Muscle of arm (tissue), 12 donors: Measurements from ENCODE around the gene PARD3. TPM values are rescaled to one million over a fixed set of nuclear protein-coding genes. Genes with fewer than 3 reads are reported as not detected.
"Not testable (repeated sequence)": the region's sequence is repeated elsewhere in the genome, so short reads cannot be mapped to it uniquely, and the experiment has no call there.

Source experiments
- DNase-seq: peaks from one replicate; pipeline ENCODE4 v3.0.0-alpha.2; 2013
- polyA plus RNA-seq, 12 donors: library from polyadenylated mRNA; unstranded; fragments of 120-200 nt; gene quantifications; one replicate each; pipeline ENCODE4 v1.2.1, GENCODE V29; 2013; ENCODE audit not compliant: insufficient read length in 12 of 12

PARD3 gene
- polyA plus RNA-seq, 12 donors, result 40.7 to 93.0 (median 44.5) TPM; not detected in 1

DNA sequence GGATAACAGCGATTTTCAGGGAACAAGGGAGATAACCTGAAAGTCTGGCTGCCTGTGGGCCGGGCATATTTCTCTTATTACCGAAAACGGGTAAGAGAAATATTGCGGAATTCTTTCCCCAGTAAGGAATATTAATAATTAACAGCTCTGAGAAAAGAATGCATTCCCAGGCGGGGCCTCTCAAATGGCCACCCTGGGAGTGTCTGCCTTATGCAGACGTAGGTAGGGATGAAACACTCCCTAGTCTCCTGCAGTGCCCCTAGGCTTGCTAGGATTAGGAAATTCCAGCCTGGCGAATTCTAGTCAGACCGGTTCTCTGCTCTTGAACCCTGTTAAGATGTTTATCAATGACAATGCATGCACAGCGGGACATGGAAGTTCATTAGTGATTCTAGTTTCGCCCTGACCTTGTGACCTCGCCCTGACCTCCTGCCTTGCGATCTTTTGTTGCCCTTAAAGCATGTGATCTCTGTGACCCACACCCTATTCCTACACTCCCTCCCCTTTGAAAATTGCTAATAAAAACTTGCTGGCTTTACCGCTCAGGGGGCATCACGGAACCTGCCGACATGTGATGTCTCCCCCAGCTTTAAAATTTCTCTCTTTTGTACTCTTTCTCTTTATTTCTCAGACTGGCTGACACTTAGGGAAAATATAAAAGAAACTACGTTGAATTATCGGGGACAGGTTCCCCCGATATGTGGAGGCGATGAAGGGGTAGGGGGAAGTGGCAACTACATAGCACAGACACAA, 387.8 kb downstream of the PARD3 start:
- not testable (repeated sequence) for DNase-seq

DNA sequence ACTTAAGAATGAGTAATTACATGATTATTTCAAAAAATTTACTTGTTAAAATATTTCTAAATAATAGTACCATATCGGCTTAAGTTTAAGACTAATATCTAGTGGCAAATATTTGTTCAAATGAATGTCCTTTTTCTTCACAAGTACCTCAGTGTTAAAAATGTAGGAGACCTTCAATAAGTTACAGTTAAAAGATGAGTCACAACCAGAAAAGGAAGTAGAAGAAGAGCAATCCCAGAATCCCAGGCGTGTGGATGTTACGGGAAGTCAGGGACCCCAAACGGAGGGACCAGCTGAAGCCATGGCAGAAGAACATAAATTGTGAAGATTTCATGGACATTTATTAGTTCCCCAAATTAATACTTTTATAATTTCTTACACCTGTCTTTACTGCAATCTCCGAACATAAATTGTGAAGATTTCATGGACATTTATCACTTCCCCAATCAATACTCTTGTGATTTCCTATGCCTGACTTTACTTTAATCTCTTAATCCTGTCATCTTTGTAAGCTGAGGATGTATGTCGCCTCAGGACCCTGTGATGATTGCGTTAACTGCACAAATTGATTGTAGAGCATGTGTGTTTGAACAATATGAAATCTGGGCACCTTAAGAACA, 388.4 kb downstream of the PARD3 start:
- DNase-seq, result not testable (repeated sequence)

GRCh38 chr10:34426041-34426440, 389.1 kb downstream of the PARD3 start:
- DNase-seq, result no peak

DNA sequence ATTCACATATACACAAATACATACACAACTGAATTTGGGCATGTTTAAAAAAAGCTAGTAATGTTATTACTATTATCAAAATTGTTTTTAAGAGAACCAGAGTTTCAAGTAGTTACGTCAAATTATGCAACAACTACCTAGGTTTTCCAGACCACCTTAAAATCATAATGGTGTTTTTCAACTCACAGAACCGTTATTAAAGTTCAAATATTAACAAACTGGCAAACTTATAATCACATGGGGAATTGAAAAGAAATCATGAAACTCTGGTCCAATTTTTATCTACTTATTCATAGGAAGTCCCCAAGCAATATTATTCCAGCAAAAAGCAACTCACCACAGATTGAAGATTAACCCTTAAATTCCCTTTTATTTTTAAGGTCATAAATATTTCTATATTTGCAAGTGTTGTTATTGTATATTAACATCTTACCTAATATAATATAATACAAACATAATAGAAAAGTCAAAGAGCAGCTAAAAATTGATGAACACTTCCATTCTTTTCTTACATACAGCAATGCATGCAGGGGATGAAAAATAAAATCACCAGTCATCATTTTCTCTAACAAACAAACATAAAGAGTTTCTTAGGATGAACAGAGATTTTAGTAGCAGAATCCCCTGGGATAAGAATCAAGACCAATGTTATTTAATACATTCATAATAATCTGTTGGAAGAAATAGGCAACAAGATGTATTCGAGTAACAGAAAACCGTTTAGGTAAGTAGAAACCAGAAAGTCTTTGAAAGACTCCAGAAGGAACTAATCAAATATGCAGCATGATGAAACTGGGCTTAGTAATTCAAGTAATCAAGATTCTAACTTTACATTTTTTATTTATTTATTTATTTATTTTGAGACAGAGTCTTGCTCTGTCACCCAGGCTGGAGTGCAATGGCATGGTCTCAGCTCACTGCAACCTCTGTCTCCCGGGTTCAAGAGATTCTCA, 391.1 kb downstream of the PARD3 start:
- no peak for DNase-seq

GRCh38 chr10:34420795-34421194, 394.3 kb downstream of the PARD3 start:
- DNase-seq, result no peak

DNA sequence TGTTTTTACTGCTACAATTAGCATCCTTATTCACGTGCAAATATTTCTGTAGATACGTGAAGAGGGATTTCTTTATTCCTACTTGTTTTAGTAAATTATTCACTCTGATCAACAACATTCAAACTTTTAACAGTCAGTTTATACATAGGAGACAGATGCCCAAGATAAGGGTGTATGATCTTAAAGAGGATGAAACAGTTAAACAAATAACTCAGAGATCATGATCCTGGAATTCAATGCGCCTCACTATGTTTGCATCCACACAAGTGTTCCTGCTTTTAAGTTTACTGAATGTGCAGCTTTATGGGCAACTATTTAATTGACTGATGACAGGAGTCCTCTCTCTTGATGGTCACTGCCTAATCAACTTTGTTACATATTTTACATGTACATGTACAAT, 394.8 kb downstream of the PARD3 start:
- no peak for DNase-seq

GRCh38 chr10:34415039-34415438, 400.1 kb downstream of the PARD3 start:
- DNase-seq, result no peak

- DNase-seq, result no peak
Observed at GRCh38 chr10:34413756-34414587, 401.1 kb downstream of the PARD3 start.

GRCh38 chr10:34413214-34413613, 401.9 kb downstream of the PARD3 start:
- DNase-seq, result no peak

DNA sequence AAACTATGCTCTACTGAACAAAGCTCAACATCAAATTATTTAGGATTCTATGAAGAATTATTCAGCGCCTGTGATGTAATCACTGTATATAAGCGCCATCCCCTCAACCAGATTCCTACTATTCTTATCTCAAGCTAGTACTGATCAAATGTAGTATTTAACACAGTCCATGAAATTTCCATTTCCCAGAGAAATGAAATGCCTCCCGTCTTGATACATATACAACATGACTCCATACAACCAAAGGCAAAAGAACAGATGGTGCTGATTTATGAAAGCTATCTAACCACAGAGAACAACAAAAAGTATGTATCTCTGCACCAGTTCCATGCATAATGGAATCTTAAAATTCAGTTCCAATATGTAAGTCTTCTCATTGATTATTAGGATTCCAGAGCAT, 406.1 kb downstream of the PARD3 start:
- DNase-seq, result no peak

GRCh38 chr10:34408381-34408780, 406.7 kb downstream of the PARD3 start:
- no peak for DNase-seq

DNA sequence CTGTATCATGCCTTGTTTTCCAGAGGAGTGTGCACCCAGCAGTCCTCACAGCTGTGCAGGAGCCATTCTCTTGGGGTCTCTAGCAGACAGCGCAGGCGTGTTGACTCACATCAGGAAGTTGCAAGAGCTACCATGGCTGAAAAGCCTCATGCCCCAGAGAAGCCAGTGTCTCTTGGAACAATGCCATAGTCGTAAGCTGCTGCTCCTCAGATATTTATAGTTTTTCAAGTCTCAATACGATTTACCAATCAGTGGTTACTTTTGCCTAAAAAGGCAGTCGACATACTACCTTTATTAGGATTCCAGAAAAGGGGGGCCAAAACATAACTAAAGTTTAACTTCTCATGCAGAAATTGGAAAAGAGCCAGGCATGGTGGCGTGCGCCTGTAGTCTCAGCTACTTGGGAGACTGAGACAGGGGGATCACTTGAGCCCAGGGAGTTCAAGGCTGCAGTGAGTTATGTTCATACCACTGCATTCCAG, 407.7 kb downstream of the PARD3 start:
- DNase-seq, result no peak

GRCh38 chr10:34406463-34407323, 408.4 kb downstream of the PARD3 start:
- DNase-seq, result no peak

GRCh38 chr10:34405611-34406462, 409.3 kb downstream of the PARD3 start:
- no peak for DNase-seq

- no peak for DNase-seq
Observed at GRCh38 chr10:34403512-34403911, 411.6 kb downstream of the PARD3 start.

GRCh38 chr10:34400075-34400474, 415.0 kb downstream of the PARD3 start:
- DNase-seq, result no peak

DNA sequence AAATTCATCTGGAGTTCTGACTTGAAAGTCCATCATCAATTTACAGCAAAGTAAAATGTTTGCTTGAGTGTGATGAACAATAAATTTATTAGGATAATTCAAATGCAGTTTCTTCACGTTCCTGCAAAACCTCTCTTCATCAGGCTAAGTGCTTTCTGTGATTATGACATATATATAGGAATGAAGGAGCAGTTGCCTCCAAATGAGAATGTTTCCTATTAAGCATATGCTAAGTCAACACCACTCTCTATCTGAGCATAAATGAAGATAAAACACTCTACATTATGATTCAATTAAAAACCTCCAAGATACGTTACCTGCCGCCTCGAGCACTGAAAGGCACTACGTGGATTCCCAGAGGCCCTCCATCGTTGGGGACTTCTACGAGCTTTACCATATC, 416.1 kb downstream of the PARD3 start:
- no peak for DNase-seq

DNA sequence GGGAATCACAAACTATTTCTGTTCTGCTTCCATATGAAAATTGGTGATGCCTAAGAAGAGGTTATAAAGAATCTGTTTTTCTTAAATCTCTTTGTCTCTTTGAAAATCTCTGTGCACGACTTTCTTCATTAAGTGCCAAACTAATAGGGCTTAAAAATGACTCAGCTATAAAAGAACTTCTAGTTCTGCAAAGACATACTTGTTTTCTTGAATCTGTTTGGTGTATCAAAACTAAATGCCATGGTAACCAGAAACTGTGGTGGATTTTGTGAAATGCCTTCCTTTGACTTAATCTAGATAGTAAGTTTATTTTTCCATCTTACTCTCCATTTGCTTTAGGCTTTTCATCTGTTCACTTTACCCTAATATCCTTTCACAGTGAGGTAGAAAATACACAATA, 417.8 kb downstream of the PARD3 start:
- DNase-seq, result no peak

DNA sequence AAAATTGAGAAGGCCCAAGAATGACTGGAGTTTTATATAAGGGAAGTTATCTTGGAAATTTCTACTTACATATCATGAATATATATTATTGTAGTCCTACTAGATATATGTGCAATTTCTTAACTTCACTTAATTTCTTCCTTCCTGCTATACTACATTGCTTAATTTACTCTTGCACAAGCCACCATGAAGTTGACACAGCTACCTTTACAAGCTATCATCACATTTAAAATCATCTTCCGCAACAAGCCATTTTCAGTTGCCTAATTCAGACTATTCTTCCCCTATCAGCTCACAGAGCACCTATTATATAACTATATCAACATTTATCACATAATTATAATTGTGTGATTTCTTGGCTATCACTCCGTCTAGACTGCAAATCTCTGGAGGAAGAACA, 418.4 kb downstream of the PARD3 start:
- no peak for DNase-seq
